ENCODE results near the gene MNAT1.
"Not testable (repeated sequence)": the region's sequence is repeated elsewhere in the genome, so short reads cannot be mapped to it uniquely, and the experiment has no call there.

Gene MNAT1

DNA sequence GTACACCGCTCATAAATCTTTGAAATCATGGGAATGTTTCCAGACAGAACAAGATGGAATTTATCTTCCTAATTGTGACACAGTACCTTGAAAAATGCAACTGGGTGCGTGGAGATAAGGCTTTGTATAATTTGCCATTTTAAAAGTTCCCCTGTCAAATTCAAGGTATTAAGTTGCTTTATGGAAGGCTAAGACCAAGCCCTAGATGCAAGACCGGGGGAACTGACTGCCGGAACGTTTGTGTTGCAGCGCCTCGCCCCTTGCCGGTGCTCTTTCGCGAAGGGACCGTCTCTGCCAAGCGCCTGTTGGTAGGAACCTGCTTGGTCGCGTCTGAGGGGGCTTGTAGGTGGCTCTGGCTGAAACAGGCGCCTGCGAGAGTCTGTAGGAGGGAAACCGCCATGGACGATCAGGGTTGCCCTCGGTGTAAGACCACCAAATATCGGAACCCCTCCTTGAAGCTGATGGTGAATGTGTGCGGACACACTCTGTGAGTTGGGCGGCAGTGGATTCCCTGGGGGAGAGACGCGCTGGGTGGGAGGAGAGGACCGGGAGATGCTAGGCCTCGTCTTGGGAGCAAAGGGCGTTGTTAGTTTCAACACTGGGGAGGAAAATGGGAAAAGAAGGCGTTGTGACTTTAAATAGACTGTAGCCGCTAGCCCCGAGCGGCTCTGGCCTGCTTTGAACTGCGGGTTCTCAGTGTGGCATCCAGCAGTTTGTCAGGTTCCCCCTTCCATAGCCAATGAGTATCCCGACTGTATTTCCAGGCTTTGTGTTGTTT is at the start of gene MNAT1:
Gene MNAT1 (plus strand): TSS at position 297 of the 778 bp plus-strand sequence. CDS start 102 bp downstream, at position 399.
- peak; percentile 82 for DNase-seq (ENCODE audit: low read depth)

DNA sequence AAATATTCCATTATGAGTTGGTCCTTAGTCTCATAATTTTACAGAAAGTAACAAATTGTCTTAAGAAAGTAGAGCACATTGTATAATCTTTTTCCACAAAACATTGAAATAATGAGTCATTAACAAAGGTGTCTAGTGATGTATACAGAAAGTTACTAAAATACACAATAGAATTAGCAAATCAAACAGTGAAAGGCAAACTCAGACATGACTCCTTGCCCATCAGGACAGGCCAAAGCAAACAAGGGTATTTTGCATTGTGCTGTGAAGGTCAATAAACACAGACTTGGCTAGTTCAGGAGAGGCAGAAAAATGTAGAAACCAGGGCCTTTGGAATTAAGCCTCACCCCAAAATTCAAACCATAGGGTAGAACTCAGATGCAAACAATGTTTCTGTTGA is 47.7 kb upstream of the MNAT1 start:
- no peak for DNase-seq (ENCODE audit: low read depth)

DNA sequence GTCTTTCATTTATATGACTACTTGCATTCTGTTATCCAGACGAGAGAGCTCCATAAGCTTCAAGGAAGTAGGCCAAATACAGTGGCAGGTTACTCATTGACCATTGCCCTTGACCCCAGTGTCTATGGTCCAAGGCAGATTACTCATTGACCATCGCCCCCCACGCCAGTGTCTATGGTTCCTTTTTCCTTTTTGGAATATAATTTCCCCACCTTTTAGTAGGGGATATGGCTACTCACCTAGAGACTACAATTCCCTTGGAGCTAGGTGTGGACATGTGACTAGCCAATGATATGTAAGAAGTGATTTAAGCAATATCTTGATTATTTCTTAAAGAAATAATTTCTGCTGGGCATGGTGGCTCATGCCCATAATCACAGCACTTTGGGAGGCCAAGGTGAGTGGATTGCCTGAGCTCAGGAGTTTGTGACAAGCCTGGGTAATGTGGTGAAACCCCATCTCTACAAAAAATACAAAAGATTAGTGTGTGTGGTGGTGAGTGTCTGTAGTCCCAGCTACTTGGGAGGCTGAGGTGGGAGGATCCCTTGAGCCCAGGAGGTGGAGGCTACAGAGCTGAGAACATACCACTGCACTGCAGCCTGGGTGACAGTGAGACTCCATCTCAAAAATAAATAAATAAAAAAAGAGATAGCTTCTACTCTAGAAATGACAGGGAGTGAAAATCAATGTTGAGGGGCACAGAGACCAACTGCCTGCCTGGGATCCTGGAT is 43.0 kb upstream of the MNAT1 start:
- no peak for DNase-seq (ENCODE audit: low read depth)

DNA sequence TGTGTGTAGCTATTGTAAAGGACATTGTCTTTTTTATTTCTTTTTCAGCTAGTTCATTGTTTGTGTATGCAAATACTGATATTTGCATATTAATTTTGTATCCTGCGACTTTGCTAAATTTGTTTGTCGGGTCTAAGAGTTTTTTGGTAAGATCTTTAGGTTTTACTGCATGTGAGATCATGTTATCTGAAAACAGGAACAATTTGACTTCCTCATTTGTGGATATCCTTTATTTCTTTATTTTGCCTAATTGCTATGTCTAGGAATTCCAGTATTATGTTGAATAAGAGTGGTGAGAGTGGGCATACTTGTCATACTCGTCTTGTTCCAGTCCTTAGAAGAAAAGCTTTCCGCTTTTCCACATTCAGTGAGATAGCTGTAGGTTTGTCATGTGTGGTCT is 39.2 kb upstream of the MNAT1 start:
- DNase-seq (ENCODE audit: low read depth): no peak

DNA sequence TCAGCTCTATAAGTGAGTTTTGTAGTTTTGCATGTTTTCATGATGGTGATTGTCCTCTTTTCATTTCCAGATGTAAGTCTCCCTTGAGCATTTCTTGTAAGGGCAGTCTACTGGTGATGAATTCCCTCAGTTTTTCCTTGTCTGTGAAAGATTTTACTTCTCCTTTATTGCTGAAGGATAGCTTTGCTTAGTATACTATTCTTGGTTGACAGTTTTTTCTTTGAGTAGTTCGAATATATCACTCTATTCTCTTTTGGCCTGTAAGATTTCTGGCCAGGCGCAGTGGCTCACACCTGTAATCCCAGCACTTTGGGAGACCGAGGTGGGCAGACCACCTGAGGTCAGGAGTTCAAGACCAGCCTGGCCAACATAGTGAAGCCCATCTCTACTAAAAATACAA is 34.0 kb upstream of the MNAT1 start:
- no peak for DNase-seq (ENCODE audit: low read depth)

DNA sequence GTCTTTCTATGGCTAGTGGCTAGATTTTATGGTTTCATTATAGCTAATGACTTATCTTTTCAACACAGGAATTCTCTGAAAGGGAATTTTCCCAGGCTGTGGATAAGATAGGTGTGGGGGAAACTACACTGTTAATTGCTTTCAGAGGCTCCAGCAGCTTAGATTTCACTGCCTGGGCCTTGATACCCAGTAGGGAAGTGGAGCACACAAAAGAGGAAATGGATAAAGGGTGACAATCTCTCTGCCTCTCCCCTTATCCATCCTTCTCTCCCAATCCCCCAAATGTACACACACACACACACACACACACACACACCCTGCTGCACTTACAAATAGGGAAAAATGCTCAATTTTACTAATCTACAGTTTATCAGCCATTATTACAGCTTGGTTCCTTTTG is 29.5 kb upstream of the MNAT1 start:
- no peak for DNase-seq (ENCODE audit: low read depth)

DNA sequence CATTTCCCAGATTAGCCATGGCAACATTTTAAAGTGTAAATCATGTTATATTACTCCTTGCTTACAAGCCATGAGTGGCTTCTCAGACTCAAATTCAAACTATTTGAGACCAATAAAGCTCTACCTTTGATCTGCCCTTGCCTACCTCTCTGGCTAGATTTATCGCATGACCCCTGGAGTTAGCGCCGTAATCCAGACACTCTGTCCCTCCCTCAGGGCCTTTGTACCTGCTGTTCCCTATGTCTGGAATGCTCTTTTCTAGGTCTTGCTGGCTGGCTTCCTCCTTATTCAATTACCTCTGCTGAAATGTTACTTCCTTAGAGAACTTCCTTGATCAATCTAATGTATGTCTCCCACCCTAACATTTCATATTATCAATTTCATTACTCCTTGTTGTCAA is 26.7 kb upstream of the MNAT1 start:
- DNase-seq (ENCODE audit: low read depth): no peak

DNA sequence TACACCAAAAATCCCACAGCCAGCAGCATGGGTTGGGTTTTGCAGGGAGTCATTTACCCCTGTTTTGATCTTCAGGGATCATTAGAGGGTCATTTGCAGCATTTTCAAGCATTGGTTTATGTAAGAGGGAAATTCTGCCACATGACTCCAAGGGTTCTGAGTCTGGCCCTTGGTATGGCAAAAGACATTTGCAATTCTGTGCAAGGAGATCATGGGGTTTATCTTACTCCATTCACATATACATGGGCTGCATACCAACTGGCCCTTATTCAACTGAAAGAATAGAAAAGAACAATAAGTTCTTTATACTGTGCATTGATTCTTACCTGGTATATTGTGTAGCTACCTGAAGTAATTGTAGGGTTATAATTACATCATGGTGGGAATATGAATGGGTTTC is 24.1 kb upstream of the MNAT1 start:
- DNase-seq (ENCODE audit: low read depth): no peak

DNA sequence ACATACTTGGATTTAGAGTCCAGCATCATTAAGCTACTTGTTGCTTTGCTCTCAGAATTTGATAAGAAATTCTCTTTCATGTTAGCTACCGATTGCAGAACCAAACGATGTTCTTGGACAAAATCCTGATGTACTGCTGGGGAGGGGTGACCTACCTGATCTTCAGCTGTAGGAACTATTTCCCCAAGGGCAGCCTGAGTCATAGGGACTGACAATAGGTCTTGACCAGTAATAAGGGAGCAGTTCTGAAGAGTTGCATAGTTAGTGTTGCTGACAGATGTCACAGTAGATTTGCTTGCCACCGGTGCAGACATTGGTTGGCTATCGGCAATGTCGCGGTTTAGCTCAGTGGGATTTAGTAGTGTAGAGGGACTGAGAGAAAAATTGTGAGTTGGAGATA is 21.0 kb upstream of the MNAT1 start:
- no peak for DNase-seq (ENCODE audit: low read depth)

DNA sequence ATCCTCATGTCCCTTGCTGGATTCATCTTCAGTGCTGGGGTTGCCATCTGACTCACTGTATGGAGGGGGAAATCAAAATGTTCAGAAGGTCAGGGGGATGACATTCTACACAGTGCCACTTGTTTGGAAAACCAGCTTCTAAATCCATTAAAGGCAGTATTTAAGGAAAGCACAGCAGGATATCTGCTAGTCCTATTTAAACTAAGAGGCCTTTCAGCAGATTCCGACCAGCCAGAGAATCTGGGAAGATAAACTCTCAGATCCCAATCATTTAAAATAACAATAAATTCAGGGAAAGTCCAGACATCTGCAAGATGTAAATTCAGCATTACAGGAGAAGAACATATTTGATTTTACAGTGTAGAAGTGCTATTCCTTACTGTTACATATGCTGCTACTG is 14.2 kb upstream of the MNAT1 start:
- no peak for DNase-seq (ENCODE audit: low read depth)

DNA sequence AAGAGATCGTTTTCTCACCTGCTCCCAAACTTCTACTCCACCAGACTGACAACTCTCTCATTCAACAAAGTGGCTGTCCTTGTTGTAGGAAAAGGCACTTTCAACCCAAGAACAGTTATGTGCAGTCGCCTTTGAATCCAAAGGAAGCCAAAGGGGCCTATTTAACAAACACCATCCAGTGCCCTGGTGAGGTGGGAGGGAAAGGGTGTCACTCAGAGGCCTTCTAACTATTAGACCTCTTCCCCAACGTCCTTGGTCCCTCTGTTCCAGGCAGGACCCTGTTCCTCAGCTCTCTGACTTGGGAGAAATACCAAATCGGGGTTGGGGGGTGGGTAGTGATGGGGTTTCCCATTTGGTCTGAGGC is 13.6 kb upstream of the MNAT1 start:
- no peak for DNase-seq (ENCODE audit: low read depth)

DNA sequence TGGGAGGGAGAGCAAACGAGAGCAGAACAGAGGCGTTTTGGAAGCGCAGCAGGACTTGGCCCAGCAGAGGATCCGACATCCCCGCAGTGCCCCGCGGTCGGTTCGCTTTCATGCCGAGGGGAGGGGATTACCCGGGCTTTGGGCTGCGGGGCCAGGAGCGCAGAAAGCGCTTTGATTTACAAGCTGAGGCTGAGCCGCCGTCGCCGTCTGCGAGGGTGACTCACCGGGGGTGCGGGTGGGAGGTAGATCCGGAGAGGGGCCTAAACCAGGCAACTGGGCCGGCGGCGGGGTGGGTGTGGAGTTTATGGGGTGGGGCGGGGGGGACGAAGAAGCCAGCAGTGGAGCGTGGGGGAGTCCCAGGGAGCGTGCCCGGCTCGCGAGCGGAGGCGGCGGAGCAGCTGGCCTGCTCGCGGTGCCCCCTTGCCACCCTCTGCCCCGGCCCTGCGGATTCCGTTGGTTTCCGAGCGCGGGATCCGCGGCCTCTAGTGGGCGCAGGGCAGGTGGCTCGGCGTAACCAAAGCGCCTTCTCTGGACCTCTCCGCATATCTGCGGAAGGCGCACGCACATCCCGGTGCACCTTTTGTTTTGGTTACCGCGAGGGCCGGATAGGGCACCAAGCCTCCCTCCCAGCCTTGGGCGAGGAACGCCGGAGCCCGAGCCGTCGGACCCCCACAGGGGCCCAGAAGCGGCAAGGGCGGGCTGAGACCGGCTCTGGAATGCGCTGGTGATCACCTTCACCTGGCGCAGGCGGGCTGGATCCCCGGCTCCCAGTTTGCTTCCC is 13.0 kb upstream of the MNAT1 start:
- no peak for DNase-seq (ENCODE audit: low read depth)

DNA sequence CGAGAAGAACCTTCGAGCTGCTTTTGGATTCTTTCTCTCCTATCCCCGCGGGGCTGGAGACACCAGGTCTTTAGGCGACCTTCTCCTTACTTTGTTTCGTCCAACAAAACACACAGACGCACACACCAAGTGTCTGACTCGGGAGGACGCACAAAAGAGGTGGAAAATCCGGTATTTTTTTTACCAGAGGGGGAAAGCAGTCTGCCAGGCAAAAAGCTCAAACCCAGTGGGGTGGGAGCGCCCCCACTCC is 12.5 kb upstream of the MNAT1 start:
- DNase-seq (ENCODE audit: low read depth): no peak

DNA sequence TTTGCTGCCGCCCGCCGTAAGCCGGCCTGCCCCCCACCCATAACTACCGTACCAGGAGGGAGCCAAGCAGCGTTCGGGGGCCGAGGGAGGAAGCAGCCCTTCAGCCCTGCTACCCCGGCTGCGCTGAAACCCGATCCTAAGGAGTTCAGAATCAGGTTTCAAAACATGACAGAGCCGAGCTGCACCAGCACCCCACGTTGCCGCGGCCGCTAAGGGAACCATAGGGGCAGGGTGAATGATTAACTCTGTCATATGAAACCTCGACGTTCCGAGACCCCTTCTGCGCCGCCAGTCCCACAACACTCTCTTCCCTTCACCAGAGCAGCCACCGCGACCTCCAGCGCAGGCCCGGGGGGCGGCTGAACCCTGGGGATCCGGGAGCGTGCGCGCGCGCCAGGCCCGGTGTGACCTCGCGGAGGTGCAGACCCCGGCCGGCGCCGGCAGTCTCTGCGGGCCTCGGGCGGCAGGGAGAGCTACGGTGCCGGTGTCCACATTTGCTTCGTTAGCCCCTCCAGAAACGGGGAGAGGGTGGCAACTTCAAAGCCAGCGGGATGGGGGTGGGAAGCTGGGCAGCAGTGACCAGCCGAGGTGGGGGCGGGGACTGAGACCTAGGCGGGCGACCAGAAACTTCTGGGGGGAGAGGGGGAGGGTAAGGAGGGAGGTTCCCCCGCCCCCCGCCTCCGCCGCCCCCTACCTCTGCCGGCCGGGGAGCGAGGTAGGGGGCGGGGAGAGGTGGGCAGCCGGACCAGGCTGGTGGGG is 12.0 kb upstream of the MNAT1 start:
- DNase-seq (ENCODE audit: low read depth): no peak

DNA sequence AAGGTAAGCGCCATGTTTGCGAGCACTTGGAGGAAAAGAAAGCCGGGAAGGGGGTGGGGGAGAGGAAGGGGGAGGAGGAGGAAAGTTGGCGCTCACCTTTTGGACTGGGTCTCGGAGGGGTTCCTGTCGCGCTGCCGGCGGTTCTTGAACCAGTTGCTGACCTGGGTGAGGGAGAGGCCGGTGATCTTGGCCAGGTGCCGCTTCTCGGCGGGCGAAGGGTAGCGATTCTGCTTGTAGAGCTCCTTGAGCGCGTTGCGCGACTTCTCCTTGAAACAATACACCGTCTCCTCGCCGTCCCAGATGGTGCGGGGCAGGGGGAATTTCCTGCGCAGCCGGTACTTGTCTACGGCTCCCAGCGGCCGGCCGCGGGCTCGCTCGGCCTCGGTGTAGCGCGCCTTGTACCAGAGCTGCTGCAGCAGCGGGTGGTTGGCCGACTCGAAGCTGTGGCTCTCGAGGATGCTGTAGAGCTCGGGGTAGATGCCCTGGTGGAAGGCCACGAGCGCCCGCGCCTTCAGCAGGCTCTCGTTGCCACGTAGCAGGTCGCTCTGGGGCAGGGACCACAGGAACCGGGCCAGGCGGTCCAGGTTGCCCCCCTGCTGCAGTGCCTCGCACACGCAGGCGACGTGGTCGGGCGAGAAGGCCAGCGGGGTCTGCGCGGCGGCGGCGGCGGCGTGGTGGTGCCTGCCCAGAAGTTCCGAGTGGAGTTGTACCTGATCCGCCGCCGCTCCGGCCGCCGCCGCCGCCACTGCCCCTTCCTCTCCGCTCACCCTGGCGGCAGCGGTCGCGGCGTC is 11.2 kb upstream of the MNAT1 start:
- DNase-seq (ENCODE audit: low read depth): no peak

DNA sequence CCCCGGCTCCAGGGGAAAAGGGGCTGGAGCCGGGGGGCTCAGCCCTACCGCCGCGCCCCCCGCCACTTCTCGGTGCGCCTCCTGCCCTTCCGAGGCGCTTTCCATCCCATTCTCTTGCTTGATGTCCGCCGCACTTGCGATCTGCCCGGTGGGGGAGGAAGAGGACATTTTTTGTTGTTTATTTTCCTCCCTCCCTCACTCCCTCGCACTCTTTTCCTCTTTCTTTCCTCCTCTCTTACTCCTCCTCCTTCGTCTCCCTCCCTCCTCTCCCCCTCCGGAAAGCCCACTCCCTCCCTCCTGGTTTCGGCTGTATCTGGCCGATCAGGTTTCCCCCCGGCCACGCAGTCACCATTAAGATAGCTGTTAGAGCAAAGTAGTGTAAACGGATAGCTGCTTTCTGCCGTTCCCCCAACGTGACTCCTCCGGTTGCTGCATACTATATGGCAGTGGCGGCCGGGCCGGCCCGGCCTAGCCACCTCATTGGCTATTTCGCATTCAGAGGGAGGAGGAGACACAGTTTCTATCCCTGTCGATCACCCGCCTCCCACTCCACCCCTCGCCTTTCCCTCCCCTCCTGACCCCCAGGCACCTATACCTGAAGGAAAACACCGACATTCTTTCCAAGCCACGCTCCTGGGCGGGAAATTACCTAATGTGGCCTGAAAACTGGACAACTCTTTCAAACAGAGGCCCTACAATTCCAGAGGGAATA is 10.5 kb upstream of the MNAT1 start, which contains the start of gene SIX4:
Gene SIX4 (minus strand): TSS at position 445 of the 712 bp plus-strand sequence. CDS start 277 bp downstream, at position 168.
- DNase-seq (ENCODE audit: low read depth): peak; percentile 72

DNA sequence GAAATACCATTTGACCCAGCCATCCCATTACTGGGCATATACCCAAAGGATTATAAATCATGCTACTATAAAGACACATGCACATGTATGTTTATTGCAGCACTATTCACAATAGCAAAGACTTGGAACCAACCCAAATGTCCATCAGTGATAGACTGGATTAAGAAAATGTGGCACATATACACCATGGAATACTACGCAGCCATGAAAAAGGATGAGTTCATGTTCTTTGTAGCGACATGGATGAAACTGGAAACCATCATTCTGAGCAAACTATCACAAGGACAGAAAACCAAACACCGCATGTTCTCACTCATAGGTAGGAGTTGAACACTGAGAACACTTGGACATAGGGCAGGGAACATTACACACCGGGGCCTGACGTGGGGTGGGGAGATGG is 3.3 kb upstream of the MNAT1 start:
- not testable (repeated sequence) for DNase-seq (ENCODE audit: low read depth)

DNA sequence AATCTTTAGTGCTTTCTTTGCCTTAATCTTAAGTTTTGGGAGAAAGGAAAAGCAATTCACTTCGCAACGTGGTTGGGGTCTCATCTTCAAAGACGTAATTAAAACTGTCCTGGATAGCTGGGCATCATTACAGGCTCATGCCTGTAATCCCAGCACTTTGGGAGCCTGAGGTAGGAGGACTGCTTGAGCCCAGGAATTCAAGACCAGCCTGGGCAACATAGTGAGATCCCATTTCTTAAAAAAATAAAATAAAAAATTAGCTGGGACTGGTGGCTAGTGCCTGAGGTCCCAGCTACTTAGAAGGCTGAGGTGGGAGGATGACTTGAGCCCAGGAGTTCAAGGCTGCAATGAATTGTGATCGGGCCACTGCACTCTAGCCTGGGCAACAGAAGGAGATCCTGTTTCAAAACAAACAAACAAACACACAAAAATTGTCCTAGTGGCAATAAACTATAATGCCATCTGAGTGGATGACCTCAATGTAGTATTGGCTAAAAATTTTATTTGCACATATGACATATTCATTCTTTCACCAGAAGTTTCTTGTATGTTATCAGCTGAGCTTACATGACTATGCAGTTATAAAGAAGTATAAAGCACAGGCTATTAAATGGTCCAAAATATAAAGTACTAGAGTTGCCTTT is 1.6 kb upstream of the MNAT1 start:
- no peak for DNase-seq (ENCODE audit: low read depth)

DNA sequence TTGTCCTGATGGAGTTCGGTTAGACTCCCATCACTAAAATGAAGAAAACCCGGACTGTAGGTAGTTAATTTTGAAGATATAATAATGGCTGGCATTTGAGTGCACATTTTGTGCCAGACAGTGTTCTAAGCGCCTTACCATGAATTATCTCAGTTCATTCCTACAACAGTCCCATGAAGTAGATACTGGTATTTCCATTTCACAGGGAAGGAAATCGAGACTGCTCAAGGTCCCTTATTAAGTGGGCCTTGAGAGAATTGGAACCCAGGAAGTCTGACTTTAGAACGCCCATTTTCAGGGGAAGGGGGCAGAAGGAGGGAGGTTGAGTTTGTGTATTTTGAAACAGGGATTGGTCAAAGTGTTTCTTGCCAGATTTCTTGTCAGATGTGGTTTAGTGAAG is 855 bp downstream of the MNAT1 start:
- no peak for DNase-seq (ENCODE audit: low read depth)

DNA sequence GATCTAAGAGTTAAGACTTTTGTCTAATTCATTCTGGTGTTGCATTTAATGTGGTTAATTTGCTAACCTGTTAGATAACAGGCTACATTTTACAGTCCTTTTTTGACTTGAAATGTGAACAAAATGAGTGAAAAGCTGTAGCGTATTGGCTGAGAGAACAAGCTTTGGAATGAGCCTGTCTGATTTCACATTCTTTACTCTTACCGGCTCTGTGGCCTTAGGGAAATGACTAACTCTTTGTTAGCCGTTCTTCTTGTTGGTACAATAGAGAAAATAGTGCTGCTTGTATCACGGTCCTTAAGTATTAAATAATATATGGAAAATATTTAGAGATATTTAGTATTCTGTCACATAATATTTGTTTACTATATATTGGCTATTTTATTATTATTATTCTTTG is 1.9 kb downstream of the MNAT1 start:
- peak; percentile 60 for DNase-seq (ENCODE audit: low read depth)
